HG03432 (cell line): ENCODE results near the gene HNRNPM.

Experiments used
- ATAC-seq: cut with Tn5 transposase; IDR thresholded peaks from one replicate; pipeline ENCODE4 v1.9.1; 2021; ENCODE audit warnings: mild to moderate bottlenecking, moderate library complexity; ENCODE audit not compliant: unreplicated experiment

Gene HNRNPM

GRCh38 chr19:8536282-8536681 is 91.5 kb downstream of the HNRNPM start:
- no peak for ATAC-seq

GRCh38 chr19:8537099-8537498 is 92.3 kb downstream of the HNRNPM start:
- ATAC-seq = no peak
